Pancreas (tissue), 10 donors: ENCODE data around the gene COPS4. TPM values are rescaled to one million over a fixed set of nuclear protein-coding genes. Genes with fewer than 3 reads are reported as not detected.

Source experiments
- ATAC-seq, 4 donors: fragments of 200-7000 bp; cut with Tn5 transposase; one replicate each; pipeline versions ENCODE4 v1.8.0 to v1.9.1; 2020; ENCODE audit warnings: mild to moderate bottlenecking in 4 of 4, moderate library complexity in 4 of 4
- DNase-seq, 6 donors: peaks; one replicate each; pipeline ENCODE4 v3.0.0-alpha.2; 2020
- FAIRE-seq: peaks from 2 replicates; lab custom pipeline; 2012; peaks lifted over from hg19 to GRCh38; lab: Jason Lieb, UNC
- H3K27ac ChIP-seq, 4 donors: fragments of 200-600 bp; sonication (generic); 1 replicate in 3 of 4; 2 replicates in 1 of 4; pipeline versions ENCODE4 v1.5.0 to v1.8.0; 2020
- H3K27me3 ChIP-seq, 4 donors: fragments of 200-600 bp; one replicate each; pipeline ENCODE4 v1.8.0; 2021
- H3K36me3 ChIP-seq, 3 donors: fragments of 200-600 bp; sonication (generic) in 1 of 3; one replicate each; pipeline versions ENCODE4 v1.5.0 to v1.8.0; 2020 to 2021
- H3K4me1 ChIP-seq, 3 donors: fragments of 200-600 bp; one replicate each; pipeline ENCODE4 v1.8.0; 2021
- H3K4me3 ChIP-seq, 4 donors: fragments of 200-600 bp; sonication (generic) in 2 of 4; one replicate each; pipeline versions ENCODE4 v1.5.0 to v1.8.0; 2020 to 2021
- H3K9me3 ChIP-seq, 4 donors: fragments of 200-600 bp; one replicate each; pipeline ENCODE4 v1.8.0; 2021
- WGBS, 2 donors: extraction: QIAGEN DNeasy Blood & Tissue Kit; methylation state at CpG; one replicate each; pipeline ENCODE4 v1.1.7; 2013; 5-methylcytosine and 5-hydroxymethylcytosine counted together
- intact Hi-C, 3 donors: fragments of 100-400 bp; cut with DNase I; formaldehyde crosslinking; loops; one replicate each; pipeline versions ENCODE4 v1.11.1 to v1.14.2; 2022
- polyA plus RNA-seq, 2 donors: library from polyadenylated mRNA; stranded (reverse); fragments of 200-250 nt; gene quantifications; one replicate each; pipeline ENCODE4 v1.2.3, GENCODE V29; 2013
- total RNA-seq, 6 donors: library from RNA; stranded (reverse); fragmentation: NEBNext Ultra II Directional in 4 of 6; extraction: Animal tissue kit (Norgen Biotek cat#: 25700) in 4 of 6; gene quantifications; one replicate each; pipeline versions ENCODE4 v1.2.1 to v1.2.4, GENCODE V29; 2021 to 2023
- TF ChIP-seq, protein P1 (sequence below), 4 donors: fragments of 200-600 bp; sonication (generic) in 3 of 4; IDR thresholded peaks; one replicate each; pipeline versions ENCODE4 v1.5.0 to v1.8.0; 2021; ENCODE audit warnings: antibody characterized with exemption in 4 of 4
- donor health status: healthy with polysubstance abuse.
- donor health status: DM: no; HTN: no; CAD: no; lungs with moderate emphysema.
- donor health status: DM: no; HTN: no; CAD: no.
- donor health status: control.
- donor health status: control.
- donor health status: Bipolar disorder and iron deficiency.
- donor health status: DM: yes; HTN: yes; CAD: no.
- donor health status: DM: no; HTN: no; CAD: no.
- donor health status: DM: no; HTN: no; CAD: no.
- donor health status: DM: yes; HTN: yes; CAD: no.

COPS4 gene
- total and polyA plus RNA-seq, 8 donors, result 9.0 to 23.2 (median 13.0) TPM

DNA sequence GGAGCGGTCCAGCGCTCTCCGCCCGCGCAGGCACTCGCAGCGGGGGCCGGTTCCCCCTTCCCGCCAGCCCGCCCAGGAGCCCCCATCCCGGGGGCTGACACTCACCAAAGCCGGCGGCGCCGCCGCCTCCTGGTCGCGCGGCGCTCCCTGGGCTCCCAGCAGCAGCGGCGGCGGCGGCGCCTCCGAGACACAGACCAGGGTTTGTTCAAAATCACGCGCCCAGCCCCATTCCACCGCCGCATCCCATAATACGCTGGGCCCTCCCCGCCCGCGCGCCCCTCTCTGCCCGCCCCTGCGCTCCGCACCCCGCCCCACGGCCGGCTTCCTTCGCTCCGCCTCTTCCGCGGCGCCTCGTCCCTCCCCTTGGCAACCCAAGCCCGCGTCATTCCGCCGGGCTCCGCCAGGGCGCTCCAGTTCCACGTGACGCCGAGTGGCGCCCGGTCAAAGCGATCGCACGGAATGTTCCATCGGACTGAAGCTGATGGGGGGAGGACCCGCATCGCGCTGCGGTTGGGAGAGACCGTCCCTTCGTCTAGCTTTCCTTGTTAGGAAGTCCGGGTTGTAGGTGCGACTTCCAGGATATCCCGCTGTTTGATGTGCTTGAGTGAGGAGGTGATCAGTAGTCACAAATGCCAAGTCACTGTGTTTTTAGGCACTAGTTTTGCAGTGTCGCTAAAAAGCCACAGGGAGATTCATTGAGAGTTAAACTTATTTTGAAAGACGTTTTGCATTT lies 22.1 kb upstream of the COPS4 start:
- 0 to 1% methylated on average over 59 to 73 of the region's 73 CpGs for whole genome bisulfite sequencing, 2 donors
- peak; percentile 96 to 99 (median 98) for DNase-seq
- intact Hi-C loops, result no loop called here
- TF ChIP-seq, protein P1, sequence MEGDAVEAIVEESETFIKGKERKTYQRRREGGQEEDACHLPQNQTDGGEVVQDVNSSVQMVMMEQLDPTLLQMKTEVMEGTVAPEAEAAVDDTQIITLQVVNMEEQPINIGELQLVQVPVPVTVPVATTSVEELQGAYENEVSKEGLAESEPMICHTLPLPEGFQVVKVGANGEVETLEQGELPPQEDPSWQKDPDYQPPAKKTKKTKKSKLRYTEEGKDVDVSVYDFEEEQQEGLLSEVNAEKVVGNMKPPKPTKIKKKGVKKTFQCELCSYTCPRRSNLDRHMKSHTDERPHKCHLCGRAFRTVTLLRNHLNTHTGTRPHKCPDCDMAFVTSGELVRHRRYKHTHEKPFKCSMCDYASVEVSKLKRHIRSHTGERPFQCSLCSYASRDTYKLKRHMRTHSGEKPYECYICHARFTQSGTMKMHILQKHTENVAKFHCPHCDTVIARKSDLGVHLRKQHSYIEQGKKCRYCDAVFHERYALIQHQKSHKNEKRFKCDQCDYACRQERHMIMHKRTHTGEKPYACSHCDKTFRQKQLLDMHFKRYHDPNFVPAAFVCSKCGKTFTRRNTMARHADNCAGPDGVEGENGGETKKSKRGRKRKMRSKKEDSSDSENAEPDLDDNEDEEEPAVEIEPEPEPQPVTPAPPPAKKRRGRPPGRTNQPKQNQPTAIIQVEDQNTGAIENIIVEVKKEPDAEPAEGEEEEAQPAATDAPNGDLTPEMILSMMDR (IDR thresholded peaks at IDR 0.05), result peak; percentile 36 to 64 (median 46)
- peak; percentile 37 for FAIRE-seq
- ATAC-seq, result peak; percentile 92 to 97 (median 94)
- Histone ChIP-seq H3K4me1 (peaks cover 4 to 23% (median 9%) of the 10 kb centered on the region in 3 donors), H3K36me3 (no peaks in the 10 kb centered on the region), H3K4me3 (peak overlapping the region; percentile 69 to 92 (median 83)), H3K27ac (peak overlapping the region; percentile 60 to 89 (median 78)), H3K9me3 (no peaks in the 10 kb centered on the region), H3K27me3 (no peaks in the 10 kb centered on the region)

DNA sequence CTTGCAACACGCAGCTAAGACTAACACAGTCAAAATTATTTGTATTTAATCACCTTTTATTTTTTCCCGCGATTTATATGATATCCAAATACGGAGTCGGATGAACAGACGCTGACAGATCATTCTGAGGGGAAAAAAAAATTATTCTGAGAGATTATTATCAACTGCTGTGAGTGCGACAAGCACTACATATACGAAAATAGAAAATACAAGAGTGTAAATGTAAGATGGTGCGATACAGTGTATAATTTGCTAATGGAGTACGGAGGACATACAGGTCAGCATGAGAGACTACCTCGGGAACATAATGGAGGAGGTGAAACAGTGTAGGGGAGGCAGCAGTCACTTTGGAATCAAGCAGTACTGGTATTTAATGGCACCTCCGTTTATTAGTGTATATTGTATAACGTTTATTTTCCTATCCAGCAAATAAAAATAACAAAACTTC lies 21.5 kb upstream of the COPS4 start:
- WGBS, 2 donors, result 3 to 5% methylated on average over 13 of the region's 13 CpGs
- no peak for FAIRE-seq
- Histone ChIP-seq H3K27me3 (no peaks in the 10 kb centered on the region), H3K4me1 (peaks cover 4 to 23% (median 9%) of the 10 kb centered on the region in 3 donors), H3K9me3 (no peaks in the 10 kb centered on the region), H3K4me3 (peak overlapping the region; percentile 13 to 92 (median 53)), H3K36me3 (no peaks in the 10 kb centered on the region), H3K27ac (peak overlapping the region in 3 of 4 donors; percentile 51 to 89 (median 81))
- intact Hi-C loops, result no loop called here
- no peak for DNase-seq
- ATAC-seq, result peak in 2 of 4 donors; percentile 14 to 18
- TF ChIP-seq, protein P1 (IDR thresholded peaks at IDR 0.05), result no peak

DNA sequence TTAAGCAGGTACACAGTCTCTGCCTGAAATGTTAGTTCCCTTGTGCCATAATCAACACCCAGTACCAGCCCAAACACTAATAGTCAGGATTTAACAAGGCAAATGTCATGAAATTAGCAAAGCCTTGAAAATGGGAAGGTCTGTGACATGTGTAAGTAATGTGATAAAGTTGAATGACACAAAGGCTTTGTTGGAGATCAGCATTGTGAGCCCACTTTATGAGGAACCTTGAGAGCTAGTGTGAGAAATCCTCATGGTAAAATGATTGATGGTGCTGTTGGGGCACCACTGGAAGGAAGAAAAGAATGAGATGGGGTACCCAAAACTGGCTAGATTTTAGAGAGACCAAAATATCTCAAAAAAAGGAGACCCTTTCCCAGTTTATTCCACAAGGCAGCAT lies 21.1 kb upstream of the COPS4 start:
- peak overlapping the region in 3 of 4 donors; percentile 13 to 92 (median 78) for H3K4me3 ChIP-seq
- no peak for FAIRE-seq
- no peaks in the 10 kb centered on the region for H3K9me3 ChIP-seq
- TF ChIP-seq, protein P1 (IDR thresholded peaks at IDR 0.05), result no peak
- peaks cover 4 to 21% (median 9%) of the 10 kb centered on the region in 3 donors for H3K4me1 ChIP-seq
- ATAC-seq, result no peak
- intact Hi-C loops, result no loop called here
- peak overlapping the region in 1 of 4 donors; percentile 89 for H3K27ac ChIP-seq
- no peaks in the 10 kb centered on the region for H3K27me3 ChIP-seq
- H3K36me3 ChIP-seq, result no peaks in the 10 kb centered on the region
- DNase-seq, result no peak

DNA sequence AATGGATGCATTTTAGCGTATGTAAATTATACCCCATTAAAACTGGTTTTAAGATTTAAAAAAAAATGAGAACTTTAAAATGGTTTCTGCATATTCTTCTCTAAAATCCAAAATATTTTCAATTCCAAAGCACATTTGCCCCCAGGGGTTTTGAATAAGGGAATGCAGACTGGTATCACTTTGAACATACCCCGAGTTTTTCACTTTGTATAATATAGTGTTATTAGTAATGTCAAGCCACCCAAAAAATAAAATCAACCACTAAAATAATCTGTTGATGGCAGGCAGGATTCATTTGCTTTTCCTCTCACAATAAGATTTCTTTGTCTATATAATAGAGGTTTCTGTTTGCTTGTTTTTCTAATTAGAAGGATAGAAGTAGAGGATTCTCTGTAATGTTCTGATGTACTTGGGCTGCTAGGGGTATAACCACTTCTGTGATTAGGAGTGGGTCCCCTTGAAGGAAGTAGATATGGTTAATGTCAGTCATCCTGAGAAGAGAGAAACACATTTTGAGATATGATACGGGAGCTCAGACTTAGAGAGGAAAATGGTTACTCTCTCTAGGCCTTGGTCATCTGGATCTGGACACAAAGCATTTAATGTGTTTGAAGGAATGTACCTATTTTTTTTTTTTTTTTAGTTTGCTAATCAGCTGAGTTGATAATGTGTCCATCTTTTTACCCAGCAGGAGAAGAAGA lies 15.0 kb upstream of the COPS4 start:
- H3K4me3 ChIP-seq, result no peak overlapping the region
- no peaks in the 10 kb centered on the region for H3K27me3 ChIP-seq
- no peak for FAIRE-seq
- no peaks in the 10 kb centered on the region for H3K4me1 ChIP-seq
- TF ChIP-seq, protein P1 (IDR thresholded peaks at IDR 0.05), result no peak
- no peaks in the 10 kb centered on the region for H3K36me3 ChIP-seq
- WGBS, 2 donors, result 82 to 85% methylated on average over 3 of the region's 3 CpGs
- H3K9me3 ChIP-seq, result no peaks in the 10 kb centered on the region
- H3K27ac ChIP-seq, result no peak overlapping the region
- intact Hi-C loops, result no loop called here
- ATAC-seq, result no peak
- no peak for DNase-seq
